Body of pancreas (tissue), 4 donors: ENCODE measurements around the gene COL27A1.

Experiments
- CTCF ChIP-seq, 7 experiments: fragments of 450-650 bp in 4 of 7; fragments of 200-600 bp in 3 of 7; sonication (generic) in 3 of 7; IDR thresholded peaks; one replicate each; pipeline ENCODE4 v1.5.1; 2016 to 2019; ENCODE audit warnings: antibody characterized with exemption in 7 of 7
- POLR2A ChIP-seq, 3 donors: fragments of 450-650 bp; IDR thresholded peaks; one replicate each; pipeline ENCODE4 v1.6.1; 2016; ENCODE audit warnings: antibody characterized with exemption in 3 of 3, mild to moderate bottlenecking in 2 of 3

GRCh38 chr9:114348906-114349482 is 193.7 kb downstream of the COL27A1 start:
- TF ChIP-seq CTCF (IDR thresholded peaks at IDR 0.05) (no peak), POLR2A (IDR thresholded peaks at IDR 0.05) (no peak)
